ENCODE measurements around the gene SARS2.
A peak's percentile ranks its signal among the peaks of the same experiment; 100 is the strongest.
"Not testable (repeated sequence)": the region's sequence is repeated elsewhere in the genome, so short reads cannot be mapped to it uniquely, and the experiment has no call there.

Gene SARS2

GRCh38 chr19:38966149-38966548, 35.6 kb upstream of the SARS2 start:
- not testable (repeated sequence) for H3K9me3 ChIP-seq (ENCODE audit: control insufficient read depth, insufficient read depth, low read depth, low read length); H3K4me1 ChIP-seq (ENCODE audit: control insufficient read depth, insufficient read depth, low read length); H3K9ac ChIP-seq (ENCODE audit: low read length); H3K27me3 ChIP-seq (ENCODE audit: control insufficient read depth, insufficient read depth, low read length); H3K4me3 ChIP-seq (ENCODE audit: low read depth, low read length); H3K27ac ChIP-seq (ENCODE audit: low read depth, low read length)
- peaks cover 18% of the 10 kb centered on the region for H3K36me3 ChIP-seq (ENCODE audit: control insufficient read depth, insufficient read depth, low read length)

- H3K4me1 ChIP-seq (ENCODE audit: control insufficient read depth, insufficient read depth, low read length): peaks cover 3% of the 10 kb centered on the region
- H3K36me3 ChIP-seq (ENCODE audit: control insufficient read depth, insufficient read depth, low read length): peaks cover 18% of the 10 kb centered on the region
- H3K27ac ChIP-seq (ENCODE audit: low read depth, low read length): no peak overlapping the region
- no peak overlapping the region for H3K4me3 ChIP-seq (ENCODE audit: low read depth, low read length)
- no peak overlapping the region for H3K9ac ChIP-seq (ENCODE audit: low read length)
- no peaks in the 10 kb centered on the region for H3K27me3 ChIP-seq (ENCODE audit: control insufficient read depth, insufficient read depth, low read length)
- no peaks in the 10 kb centered on the region for H3K9me3 ChIP-seq (ENCODE audit: control insufficient read depth, insufficient read depth, low read depth, low read length)
These were observed 34.2 kb upstream of the SARS2 start for GRCh38 chr19:38964738-38965137.

GRCh38 chr19:38959618-38960017, 29.1 kb upstream of the SARS2 start:
- H3K9me3 ChIP-seq (ENCODE audit: control insufficient read depth, insufficient read depth, low read depth, low read length): peaks cover 7% of the 10 kb centered on the region; the same call in 1 of the 2 replicates
- no peaks in the 10 kb centered on the region for H3K27me3 ChIP-seq (ENCODE audit: control insufficient read depth, insufficient read depth, low read length)
- H3K4me3 ChIP-seq (ENCODE audit: low read depth, low read length): no peak overlapping the region
- no peak overlapping the region for H3K9ac ChIP-seq (ENCODE audit: low read length)
- H3K36me3 ChIP-seq (ENCODE audit: control insufficient read depth, insufficient read depth, low read length): peaks cover 14% of the 10 kb centered on the region; the same call in 1 of the 2 replicates
- no peak overlapping the region for H3K27ac ChIP-seq (ENCODE audit: low read depth, low read length)
- peaks cover 3% of the 10 kb centered on the region for H3K4me1 ChIP-seq (ENCODE audit: control insufficient read depth, insufficient read depth, low read length)

DNA sequence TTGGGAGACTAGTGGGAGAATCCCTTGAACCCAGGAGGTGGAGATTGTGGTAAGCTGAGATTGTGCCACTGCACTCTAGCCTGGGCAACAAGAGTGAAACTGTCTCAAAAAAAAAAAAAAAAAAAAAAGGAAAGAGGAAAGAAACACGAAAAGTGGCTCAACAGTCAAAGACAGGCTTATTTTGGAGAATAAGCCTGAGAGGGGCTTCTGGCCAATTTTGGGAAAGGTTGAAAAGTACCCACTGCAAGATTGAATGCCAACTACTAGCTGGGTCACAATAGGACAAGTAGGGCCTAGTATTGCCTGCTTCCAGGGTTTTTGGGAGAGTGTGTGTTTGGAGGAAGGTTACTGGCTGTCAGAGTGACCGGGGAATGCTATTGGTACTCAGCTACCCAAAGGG, 27.7 kb upstream of the SARS2 start:
- H3K36me3 ChIP-seq (ENCODE audit: control insufficient read depth, insufficient read depth, low read length): peaks cover 9% of the 10 kb centered on the region; the same call in 1 of the 2 replicates
- no peak overlapping the region for H3K9ac ChIP-seq (ENCODE audit: low read length)
- H3K27me3 ChIP-seq (ENCODE audit: control insufficient read depth, insufficient read depth, low read length): no peaks in the 10 kb centered on the region
- H3K9me3 ChIP-seq (ENCODE audit: control insufficient read depth, insufficient read depth, low read depth, low read length): peaks cover 7% of the 10 kb centered on the region; the same call in 1 of the 2 replicates
- H3K27ac ChIP-seq (ENCODE audit: low read depth, low read length): no peak overlapping the region
- peaks cover 3% of the 10 kb centered on the region for H3K4me1 ChIP-seq (ENCODE audit: control insufficient read depth, insufficient read depth, low read length)
- no peak overlapping the region for H3K4me3 ChIP-seq (ENCODE audit: low read depth, low read length)

DNA sequence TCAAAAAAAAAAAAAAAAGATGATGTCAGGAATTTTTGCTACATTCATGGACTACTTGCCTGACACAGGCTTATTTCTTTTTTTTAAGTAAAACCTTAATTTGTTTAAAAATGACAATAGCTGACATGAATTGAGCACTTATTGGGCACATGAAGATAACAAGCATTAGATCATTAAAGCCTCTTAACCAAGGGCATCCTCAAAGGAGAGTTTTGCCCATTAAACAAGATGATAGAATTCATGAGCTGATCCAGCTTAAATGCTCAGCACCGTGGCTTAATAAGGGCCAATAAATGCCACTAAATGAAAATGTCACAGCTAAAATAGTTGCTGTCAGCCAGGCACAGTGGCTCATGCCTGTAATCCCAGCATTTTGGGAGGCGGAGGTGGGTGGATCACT, 25.7 kb upstream of the SARS2 start:
- H3K4me3 ChIP-seq (ENCODE audit: low read depth, low read length): no peak overlapping the region
- no peaks in the 10 kb centered on the region for H3K27me3 ChIP-seq (ENCODE audit: control insufficient read depth, insufficient read depth, low read length)
- no peaks in the 10 kb centered on the region for H3K4me1 ChIP-seq (ENCODE audit: control insufficient read depth, insufficient read depth, low read length)
- H3K36me3 ChIP-seq (ENCODE audit: control insufficient read depth, insufficient read depth, low read length): peaks cover 5% of the 10 kb centered on the region; the same call in 1 of the 2 replicates
- H3K9ac ChIP-seq (ENCODE audit: low read length): no peak overlapping the region
- H3K27ac ChIP-seq (ENCODE audit: low read depth, low read length): no peak overlapping the region
- H3K9me3 ChIP-seq (ENCODE audit: control insufficient read depth, insufficient read depth, low read depth, low read length): peaks cover 7% of the 10 kb centered on the region; the same call in 1 of the 2 replicates

DNA sequence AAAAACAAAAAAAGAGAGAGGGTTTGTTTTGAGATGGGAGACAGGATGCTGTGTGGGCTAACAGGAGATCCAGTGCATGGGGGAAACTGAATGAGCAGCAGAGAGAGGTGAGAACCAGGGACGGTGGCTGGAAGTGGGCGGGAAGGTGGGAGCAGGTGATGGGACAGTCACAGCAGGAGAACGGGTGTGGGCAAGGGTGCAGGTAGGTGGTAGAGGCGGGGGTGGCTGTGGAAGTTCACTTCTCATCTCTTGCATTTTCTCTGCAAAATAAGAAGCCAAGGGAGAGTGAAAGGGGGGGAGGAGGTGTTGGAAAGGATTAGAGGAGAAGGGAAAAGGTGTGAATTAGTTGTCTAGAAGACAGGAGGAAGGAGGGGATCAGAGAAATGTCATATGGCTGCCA, 23.1 kb upstream of the SARS2 start:
- H3K9ac ChIP-seq (ENCODE audit: low read length): no peak overlapping the region
- H3K36me3 ChIP-seq (ENCODE audit: control insufficient read depth, insufficient read depth, low read length): peaks cover 5% of the 10 kb centered on the region; the same call in 1 of the 2 replicates
- no peaks in the 10 kb centered on the region for H3K27me3 ChIP-seq (ENCODE audit: control insufficient read depth, insufficient read depth, low read length)
- H3K9me3 ChIP-seq (ENCODE audit: control insufficient read depth, insufficient read depth, low read depth, low read length): peaks cover 4% of the 10 kb centered on the region; the same call in 1 of the 2 replicates
- no peaks in the 10 kb centered on the region for H3K4me1 ChIP-seq (ENCODE audit: control insufficient read depth, insufficient read depth, low read length)
- H3K27ac ChIP-seq (ENCODE audit: low read depth, low read length): no peak overlapping the region
- H3K4me3 ChIP-seq (ENCODE audit: low read depth, low read length): no peak overlapping the region

GRCh38 chr19:38952395-38953165, 22.0 kb upstream of the SARS2 start:
- Histone ChIP-seq H3K9me3 (ENCODE audit: control insufficient read depth, insufficient read depth, low read depth, low read length) (no peaks in the 10 kb centered on the region), H3K4me1 (ENCODE audit: control insufficient read depth, insufficient read depth, low read length) (no peaks in the 10 kb centered on the region), H3K4me3 (ENCODE audit: low read depth, low read length) (no peak overlapping the region), H3K9ac (ENCODE audit: low read length) (no peak overlapping the region), H3K27ac (ENCODE audit: low read depth, low read length) (no peak overlapping the region), H3K27me3 (ENCODE audit: control insufficient read depth, insufficient read depth, low read length) (no peaks in the 10 kb centered on the region), H3K36me3 (ENCODE audit: control insufficient read depth, insufficient read depth, low read length) (peaks cover 2% of the 10 kb centered on the region; the same call in 1 of the 2 replicates)

DNA sequence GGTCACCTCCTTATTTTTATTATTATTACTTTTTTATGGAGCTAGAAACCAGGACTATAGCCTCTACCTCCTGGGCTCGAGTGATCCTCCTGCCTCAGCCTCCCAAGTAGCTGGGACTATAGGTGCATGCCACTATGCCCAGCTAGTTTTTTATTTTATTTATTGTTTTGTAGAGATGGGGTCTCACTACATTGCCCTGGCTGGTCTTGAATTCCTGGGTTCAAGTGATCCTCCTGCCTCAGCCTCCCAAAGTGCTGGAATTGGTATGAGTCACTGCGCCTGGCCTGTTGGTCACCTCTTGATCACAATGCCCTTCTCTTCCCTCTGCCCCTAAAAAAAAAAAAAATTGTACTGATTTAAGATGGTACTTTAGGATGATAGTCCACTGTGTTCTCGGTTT, 20.6 kb upstream of the SARS2 start:
- no peak overlapping the region for H3K27ac ChIP-seq (ENCODE audit: low read depth, low read length)
- no peaks in the 10 kb centered on the region for H3K27me3 ChIP-seq (ENCODE audit: control insufficient read depth, insufficient read depth, low read length)
- no peaks in the 10 kb centered on the region for H3K9me3 ChIP-seq (ENCODE audit: control insufficient read depth, insufficient read depth, low read depth, low read length)
- H3K4me1 ChIP-seq (ENCODE audit: control insufficient read depth, insufficient read depth, low read length): no peaks in the 10 kb centered on the region
- no peak overlapping the region for H3K4me3 ChIP-seq (ENCODE audit: low read depth, low read length)
- no peak overlapping the region for H3K9ac ChIP-seq (ENCODE audit: low read length)
- H3K36me3 ChIP-seq (ENCODE audit: control insufficient read depth, insufficient read depth, low read length): no peaks in the 10 kb centered on the region

- no peaks in the 10 kb centered on the region for H3K27me3 ChIP-seq (ENCODE audit: control insufficient read depth, insufficient read depth, low read length)
- H3K4me3 ChIP-seq (ENCODE audit: low read depth, low read length): peak overlapping the region; percentile 71
- H3K27ac ChIP-seq (ENCODE audit: low read depth, low read length): no peak overlapping the region
- H3K4me1 ChIP-seq (ENCODE audit: control insufficient read depth, insufficient read depth, low read length): no peaks in the 10 kb centered on the region
- H3K9me3 ChIP-seq (ENCODE audit: control insufficient read depth, insufficient read depth, low read depth, low read length): no peaks in the 10 kb centered on the region
- H3K36me3 ChIP-seq (ENCODE audit: control insufficient read depth, insufficient read depth, low read length): peaks cover 1% of the 10 kb centered on the region
- H3K9ac ChIP-seq (ENCODE audit: low read length): peak overlapping the region; percentile 32
These were observed 19.2 kb upstream of the SARS2 start for GRCh38 chr19:38949580-38950367.

DNA sequence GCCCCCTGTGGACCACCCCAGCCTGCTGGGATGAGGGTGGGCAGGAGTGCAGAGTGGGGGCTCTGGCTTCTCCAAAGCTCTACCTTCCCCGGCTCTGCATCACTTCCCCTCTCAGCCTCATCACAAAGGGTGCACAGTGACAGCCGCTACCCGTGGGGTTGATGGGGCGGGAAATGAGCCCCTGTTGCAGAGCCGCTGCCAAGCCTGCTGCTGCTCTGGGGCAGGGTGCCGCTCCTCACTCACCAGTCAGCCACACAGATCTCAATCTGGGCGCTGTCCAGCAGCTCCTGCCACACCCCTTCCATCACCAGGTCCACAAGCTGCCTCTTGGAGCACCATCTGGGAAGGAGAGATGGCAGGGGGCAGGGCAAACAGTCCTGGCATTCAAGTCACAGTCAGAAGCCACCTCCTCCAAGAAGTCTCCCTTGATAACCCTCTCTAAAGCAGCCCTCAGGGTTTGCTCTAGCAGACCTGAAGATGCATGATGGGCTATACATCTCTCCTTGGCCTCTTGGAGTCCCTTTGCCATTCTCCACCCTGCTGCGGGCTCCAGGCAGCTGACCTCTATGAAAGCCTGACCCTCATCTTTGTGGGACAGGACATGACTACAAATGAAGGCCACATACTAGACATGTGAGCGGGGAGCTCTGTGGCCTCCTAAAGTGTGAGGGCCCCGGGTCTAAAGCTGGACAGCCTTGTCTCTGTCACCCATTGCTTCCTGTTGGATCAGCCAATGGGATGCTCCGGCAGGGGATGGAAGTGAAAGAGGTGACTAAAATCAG, 15.9 kb upstream of the SARS2 start:
- Histone ChIP-seq H3K27me3 (ENCODE audit: control insufficient read depth, insufficient read depth, low read length) (no peaks in the 10 kb centered on the region), H3K4me3 (ENCODE audit: low read depth, low read length) (no peak overlapping the region), H3K36me3 (ENCODE audit: control insufficient read depth, insufficient read depth, low read length) (peaks cover 7% of the 10 kb centered on the region), H3K4me1 (ENCODE audit: control insufficient read depth, insufficient read depth, low read length) (no peaks in the 10 kb centered on the region), H3K9ac (ENCODE audit: low read length) (no peak overlapping the region), H3K27ac (ENCODE audit: low read depth, low read length) (no peak overlapping the region), H3K9me3 (ENCODE audit: control insufficient read depth, insufficient read depth, low read depth, low read length) (no peaks in the 10 kb centered on the region)

Measured in HUES6 (cell line).